Measurements from ENCODE around the gene SLC17A2.

SLC17A2 gene

GRCh38 chr6:25916789-25917490, 13.6 kb downstream of the SLC17A2 start:
- DNase-seq, result no peak

GRCh38 chr6:25916330-25916729, 14.2 kb downstream of the SLC17A2 start:
- DNase-seq, result no peak

- no peak for DNase-seq
Measured at GRCh38 chr6:25913741-25914140, 16.8 kb downstream of the SLC17A2 start.

GRCh38 chr6:25911351-25911750, 19.1 kb downstream of the SLC17A2 start:
- DNase-seq, result no peak

GRCh38 chr6:25907475-25908014, 22.9 kb downstream of the SLC17A2 start:
- no peak for DNase-seq

- DNase-seq, result no peak
Measured at GRCh38 chr6:25903467-25904099, 26.9 kb downstream of the SLC17A2 start.

GRCh38 chr6:25902071-25902470, 28.4 kb downstream of the SLC17A2 start:
- no peak for DNase-seq

- no peak for DNase-seq
Measured at GRCh38 chr6:25900843-25901242, 29.6 kb downstream of the SLC17A2 start.

- DNase-seq, result no peak
Measured at GRCh38 chr6:25899580-25900408, 30.7 kb downstream of the SLC17A2 start.

- no peak for DNase-seq
Measured at GRCh38 chr6:25899123-25899522, 31.4 kb downstream of the SLC17A2 start.

- no peak for DNase-seq
Measured at GRCh38 chr6:25898289-25898977, 32.1 kb downstream of the SLC17A2 start.

GRCh38 chr6:25896252-25896651, 34.2 kb downstream of the SLC17A2 start:
- DNase-seq, result no peak

GRCh38 chr6:25895771-25896170, 34.7 kb downstream of the SLC17A2 start:
- DNase-seq, result no peak

- no peak for DNase-seq
Measured at GRCh38 chr6:25893778-25894177, 36.7 kb downstream of the SLC17A2 start.

- no peak for DNase-seq
Measured at GRCh38 chr6:25892877-25893276, 37.6 kb downstream of the SLC17A2 start.

GRCh38 chr6:25889877-25890853, 40.3 kb downstream of the SLC17A2 start:
- DNase-seq, result no peak

- DNase-seq, result no peak
Measured at GRCh38 chr6:25888626-25889025, 41.9 kb downstream of the SLC17A2 start.

GRCh38 chr6:25886066-25886465, 44.4 kb downstream of the SLC17A2 start:
- DNase-seq, result no peak

- no peak for DNase-seq
Measured at GRCh38 chr6:25883991-25884390, 46.5 kb downstream of the SLC17A2 start.

- DNase-seq, result no peak
Measured at GRCh38 chr6:25883536-25883935, 47.0 kb downstream of the SLC17A2 start.

GRCh38 chr6:25882051-25882496, 48.4 kb downstream of the SLC17A2 start:
- peak in 1 of 4 experiments; percentile 1 for DNase-seq

- DNase-seq, result no peak
Measured at GRCh38 chr6:25880601-25881000, 49.9 kb downstream of the SLC17A2 start.
